Neural progenitor cell (in vitro differentiated cells): ENCODE results near the gene TCF7L2. TPM values are rescaled to one million over a fixed set of nuclear protein-coding genes. Genes with fewer than 3 reads are reported as not detected.

Source experiments
- DNase-seq: peaks from one replicate; pipeline ENCODE4 v3.0.0-alpha.2; 2016; ENCODE audit warnings: low spot score
- H2AFZ ChIP-seq: fragments of 200-600 bp; sonication (generic); replicated peaks from 2 replicates; pipeline ENCODE4 v1.6.1; 2016; ENCODE audit warnings: antibody characterized with exemption
- H3F3A ChIP-seq: fragments of 200-600 bp; sonication (generic); 2 replicates; pipeline ENCODE4 v1.6.1; 2016; ENCODE audit warnings: antibody characterized with exemption, low read depth
- H3K27ac ChIP-seq: fragments of 200-600 bp; sonication (generic); 2 replicates; pipeline ENCODE4 v1.5.1; 2016; ENCODE audit warnings: mild to moderate bottlenecking
- H3K27me3 ChIP-seq: fragments of 200-600 bp; sonication (generic); 2 replicates; pipeline ENCODE4 v1.6.1; 2016; ENCODE audit warnings: mild to moderate bottlenecking, moderate library complexity
- H3K36me3 ChIP-seq: fragments of 200-600 bp; sonication (generic); 2 replicates; pipeline ENCODE4 v1.5.1; 2016
- H3K4me1 ChIP-seq: fragments of 200-600 bp; sonication (generic); 2 replicates; pipeline ENCODE4 v1.6.1; 2016; ENCODE audit warnings: mixed run types
- H3K4me2 ChIP-seq: fragments of 200-600 bp; sonication (generic); 2 replicates; pipeline ENCODE4 v1.6.1; 2016
- H3K4me3 ChIP-seq: fragments of 200-600 bp; sonication (generic); 2 replicates; pipeline ENCODE4 v1.5.1; 2016
- H3K79me2 ChIP-seq: fragments of 200-600 bp; sonication (generic); 2 replicates; pipeline ENCODE4 v1.6.1; 2016; ENCODE audit warnings: low read depth
- H3K9ac ChIP-seq: fragments of 200-600 bp; sonication (generic); 2 replicates; pipeline ENCODE4 v1.6.1; 2016
- H3K9me3 ChIP-seq: fragments of 200-600 bp; sonication (generic); 2 replicates; pipeline ENCODE4 v1.5.1; 2016; ENCODE audit warnings: low read depth
- H4K20me1 ChIP-seq: fragments of 200-600 bp; sonication (generic); 2 replicates; pipeline ENCODE4 v1.6.1; 2016; ENCODE audit warnings: low read depth
- H3K27ac Mint-ChIP-seq: 3 replicates; pipeline ENCODE4 v1.8.0; 2021; ENCODE audit warnings: mixed read lengths
- H3K27me3 Mint-ChIP-seq: 2 replicates; pipeline ENCODE4 v1.8.0; 2022; ENCODE audit warnings: low read depth, mild to moderate bottlenecking, inconsistent platforms, moderate library complexity, mixed read lengths; ENCODE audit not compliant: insufficient read depth
- H3K36me3 Mint-ChIP-seq: 3 replicates; pipeline ENCODE4 v1.8.0; 2021; ENCODE audit warnings: mixed read lengths
- H3K4me1 Mint-ChIP-seq: 3 replicates; pipeline ENCODE4 v1.8.0; 2021; ENCODE audit warnings: mixed read lengths
- H3K4me3 Mint-ChIP-seq: 3 replicates; pipeline ENCODE4 v1.8.0; 2021; ENCODE audit warnings: mild to moderate bottlenecking, moderate library complexity, mixed read lengths
- H3K9me3 Mint-ChIP-seq: 3 replicates; pipeline ENCODE4 v1.8.0; 2020; ENCODE audit warnings: mixed read lengths
- CTCF ChIP-seq: fragments of 200-600 bp; sonication (generic); IDR thresholded peaks from 2 replicates; pipeline ENCODE4 v1.5.1; 2017; ENCODE audit warnings: antibody characterized with exemption, mild to moderate bottlenecking
- EZH2 ChIP-seq: fragments of 200-600 bp; sonication (generic); IDR thresholded peaks from 2 replicates; pipeline ENCODE4 v1.6.1; 2017; ENCODE audit warnings: antibody characterized with exemption, mild to moderate bottlenecking, moderate library complexity
- EZH2phosphoT487 ChIP-seq: fragments of 200-600 bp; sonication (generic); IDR thresholded peaks from 2 replicates; pipeline ENCODE4 v1.6.1; 2017; ENCODE audit warnings: antibody characterized with exemption
- total RNA-seq: library from RNA; depleted of rRNA; stranded (reverse); fragments of >200 nt; gene quantifications from 2 replicates; pipeline ENCODE4 v1.2.3, GENCODE V29; 2015; ENCODE audit warnings: low replicate concordance

Gene TCF7L2
- total RNA-seq, 1 donor from 2014 or later, result 12.3 TPM

GRCh38 chr10:112961609-112962008, 11.6 kb downstream of the TCF7L2 start:
- H4K20me1 ChIP-seq, result peaks cover 79% of the 10 kb centered on the region
- Mint-ChIP-seq H3K36me3 (peaks cover 21% of the 10 kb centered on the region), H3K27me3 (peaks cover 2% of the 10 kb centered on the region), H3K4me1 (peaks cover 74% of the 10 kb centered on the region), H3K27ac (no peak overlapping the region), H3K4me3 (peak overlapping the region; percentile 28), H3K9me3 (no peaks in the 10 kb centered on the region)
- H2AFZ ChIP-seq, result no peak overlapping the region
- peak overlapping the region; percentile 39 for H3K4me2 ChIP-seq
- no peak overlapping the region for H3K4me3 ChIP-seq
- peaks cover 99% of the 10 kb centered on the region for H3K79me2 ChIP-seq
- DNase-seq, result no peak
- H3K27ac ChIP-seq, result peak overlapping the region; percentile 79
- H3F3A ChIP-seq, result peaks cover 36% of the 10 kb centered on the region
- no peak for TF ChIP-seq EZH2phosphoT487
- TF ChIP-seq CTCF, result no peak
- no peak for TF ChIP-seq EZH2
- no peaks in the 10 kb centered on the region for H3K9me3 ChIP-seq
- H3K27me3 ChIP-seq, result no peaks in the 10 kb centered on the region
- H3K4me1 ChIP-seq, result peaks cover 72% of the 10 kb centered on the region
- H3K9ac ChIP-seq, result no peak overlapping the region
- no peaks in the 10 kb centered on the region for H3K36me3 ChIP-seq

GRCh38 chr10:112962343-112962742, 12.3 kb downstream of the TCF7L2 start:
- Mint-ChIP-seq H3K36me3 (peaks cover 25% of the 10 kb centered on the region), H3K4me1 (peaks cover 67% of the 10 kb centered on the region), H3K27me3 (peaks cover 2% of the 10 kb centered on the region), H3K9me3 (no peaks in the 10 kb centered on the region), H3K4me3 (no peak overlapping the region), H3K27ac (peak overlapping the region; percentile 26)
- Histone ChIP-seq H3K36me3 (no peaks in the 10 kb centered on the region), H3K4me1 (peaks cover 67% of the 10 kb centered on the region), H3K9ac (no peak overlapping the region), H4K20me1 (peaks cover 75% of the 10 kb centered on the region), H3F3A (peaks cover 30% of the 10 kb centered on the region), H3K4me3 (no peak overlapping the region), H3K9me3 (no peaks in the 10 kb centered on the region), H3K27me3 (no peaks in the 10 kb centered on the region), H3K27ac (peak overlapping the region; percentile 79), H3K4me2 (no peak overlapping the region), H2AFZ (no peak overlapping the region), H3K79me2 (peaks cover 99% of the 10 kb centered on the region)
- TF ChIP-seq EZH2 (no peak), EZH2phosphoT487 (no peak), CTCF (no peak)
- no peak for DNase-seq

GRCh38 chr10:112963835-112964234, 13.8 kb downstream of the TCF7L2 start:
- H3K4me3 ChIP-seq, result no peak overlapping the region
- H3K27ac ChIP-seq, result no peak overlapping the region
- peaks cover 29% of the 10 kb centered on the region for H3K36me3 Mint-ChIP-seq
- no peaks in the 10 kb centered on the region for H3K36me3 ChIP-seq
- peaks cover 52% of the 10 kb centered on the region for H3K4me1 Mint-ChIP-seq
- H3K9me3 ChIP-seq, result no peaks in the 10 kb centered on the region
- H3F3A ChIP-seq, result peaks cover 19% of the 10 kb centered on the region
- no peak overlapping the region for H3K4me2 ChIP-seq
- peaks cover 99% of the 10 kb centered on the region for H3K79me2 ChIP-seq
- H4K20me1 ChIP-seq, result peaks cover 62% of the 10 kb centered on the region
- no peak for DNase-seq
- no peaks in the 10 kb centered on the region for H3K27me3 ChIP-seq
- no peak overlapping the region for H3K4me3 Mint-ChIP-seq
- no peaks in the 10 kb centered on the region for H3K9me3 Mint-ChIP-seq
- TF ChIP-seq EZH2phosphoT487, result no peak
- no peak for TF ChIP-seq EZH2
- no peak for TF ChIP-seq CTCF
- no peak overlapping the region for H3K9ac ChIP-seq
- peaks cover 2% of the 10 kb centered on the region for H3K27me3 Mint-ChIP-seq
- H3K27ac Mint-ChIP-seq, result no peak overlapping the region
- H2AFZ ChIP-seq, result no peak overlapping the region
- H3K4me1 ChIP-seq, result peaks cover 52% of the 10 kb centered on the region
